ENCODE data around the gene SMAD5. TPM values are rescaled to one million over a fixed set of nuclear protein-coding genes. Genes with fewer than 3 reads are reported as not detected.
A peak's percentile ranks its signal among the peaks of the same experiment; 100 is the strongest.

Gene SMAD5
- total and polyA plus RNA-seq, 2 of the 13 experiments (the other 11 are each of a cell fraction or from before 2014, with no cell fraction given) = 27.2 to 48.5 TPM

GRCh38 chr5:136123236-136123768, 9.3 kb upstream of the SMAD5 start (continued):
- no peak for TF ChIP-seq ZSCAN5A (CRISPR knock-in tag; IDR thresholded peaks at IDR 0.05; ENCODE audit: borderline replicate concordance)
- peak; percentile 26; the same call in 1 of the 2 replicates for TF ChIP-seq RARA (CRISPR knock-in tag; IDR thresholded peaks at IDR 0.05)
- TF ChIP-seq KDM5A (IDR thresholded peaks at IDR 0.05; ENCODE audit: borderline replicate concordance, low read length) = no peak
- peak; percentile 72; the same call in 1 of the 2 replicates for TF ChIP-seq RERE (CRISPR knock-in tag; IDR thresholded peaks at IDR 0.05; ENCODE audit: low read depth)

GRCh38 chr5:136127560-136127959, 5.1 kb upstream of the SMAD5 start:
- Histone ChIP-seq H3K9me3 (ENCODE audit: low read length) (no peaks in the 10 kb centered on the region), H3K9ac (ENCODE audit: insufficient read depth, low read depth, low read length) (no peak overlapping the region), H3K79me2 (ENCODE audit: insufficient read depth, low read length) (no peaks in the 10 kb centered on the region), H4K20me1 (ENCODE audit: insufficient read depth, low read length) (no peaks in the 10 kb centered on the region), H3K27me3 (ENCODE audit: control insufficient read depth in 1 of 2, insufficient read depth in 2 of 2, low read length in 2 of 2) (no peaks in the 10 kb centered on the region), H3K27ac (ENCODE audit: extremely low read length, insufficient read depth, low read length) (no peak overlapping the region), H3K4me2 (ENCODE audit: low read depth, low read length) (no peak overlapping the region), H3K4me1 (ENCODE audit: insufficient read depth, low read length) (peaks cover 45% of the 10 kb centered on the region), H3K36me3 (replicated peaks in 1 of 2; ENCODE audit: control insufficient read depth in 1 of 2, insufficient read depth in 2 of 2, low read length in 2 of 2) (no peaks in the 10 kb centered on the region), H2AFZ (ENCODE audit: low read length) (no peak overlapping the region), H3K4me3 (replicated peaks in 1 of 3; ENCODE audit: insufficient read depth in 1 of 3, low read depth in 2 of 3, low read length in 3 of 3) (no peak overlapping the region)
- DNase-seq (ENCODE audit: low spot score) (no peak), ATAC-seq (no peak), FAIRE-seq (no peak)
- CTCF ChIA-PET (ENCODE audit: low intra/inter-chr PET ratio, low total read pairs) = no interaction called here
- in situ Hi-C loops (cut with HindIII; ENCODE audit: extremely low pct_ligation_motif_present, low pct_unique_long_range_greater_than_20kb) = no loop called here
- intact Hi-C loops (cut with micrococcal nuclease; ENCODE audit: unreplicated experiment) = no loop called here
- WGBS (ENCODE audit: low lambda C conversion rate) = 93% methylated on average over 3 of the region's 3 CpGs
- POLR2A ChIA-PET = no interaction called here
- no TSS peak for BruUV-seq (replicated peaks)
- TF ChIP-seq ZNF17 (CRISPR knock-in tag; IDR thresholded peaks at IDR 0.05) (no peak), ZNF235 (CRISPR knock-in tag; IDR thresholded peaks at IDR 0.05; ENCODE audit: borderline replicate concordance) (no peak), PATZ1 (CRISPR knock-in tag; IDR thresholded peaks at IDR 0.05) (no peak), ZNF773 (CRISPR knock-in tag; IDR thresholded peaks at IDR 0.05; ENCODE audit: borderline replicate concordance) (no peak), FLYWCH1 (CRISPR knock-in tag; IDR thresholded peaks at IDR 0.05) (no peak), FOXA1 (IDR thresholded peaks at IDR 0.05) (no peak), FOXA1 (CRISPR knock-in tag; IDR thresholded peaks at IDR 0.05) (no peak), POGZ (CRISPR knock-in tag; IDR thresholded peaks at IDR 0.05) (no peak), ZNF737 (CRISPR knock-in tag; IDR thresholded peaks at IDR 0.05; ENCODE audit: borderline replicate concordance) (no peak), ZNF614 (CRISPR knock-in tag; IDR thresholded peaks at IDR 0.05; ENCODE audit: borderline replicate concordance) (no peak), SOX5 (CRISPR knock-in tag; IDR thresholded peaks at IDR 0.05; ENCODE audit: borderline replicate concordance) (no peak), ZNF3 (CRISPR knock-in tag; IDR thresholded peaks at IDR 0.05) (no peak)

Data from HepG2 (cell line).